ACC112 (cell line): Measurements from ENCODE around the gene PAPOLA.

Experiments
- H2AFZ ChIP-seq: fragments of 200-600 bp; sonication (generic); one replicate; pipeline ENCODE4 v1.6.0; 2017; ENCODE audit warnings: antibody characterized with exemption, low read length; ENCODE audit not compliant: unreplicated experiment
- H3K27ac ChIP-seq: fragments of 200-600 bp; sonication (generic); 2 replicates; pipeline ENCODE4 v1.5.1; 2014; ENCODE audit warnings: low read depth, mild to moderate bottlenecking, antibody characterized with exemption, low read length, moderate library complexity
- H3K27me3 ChIP-seq: fragments of 200-600 bp; sonication (generic); 2 replicates; pipeline ENCODE4 v1.6.1; 2014; ENCODE audit warnings: mild to moderate bottlenecking, antibody characterized with exemption, low read length, moderate library complexity, mixed read lengths; ENCODE audit not compliant: insufficient read depth
- H3K36me3 ChIP-seq: fragments of 200-600 bp; sonication (generic); 2 replicates; pipeline ENCODE4 v1.6.1; 2016; ENCODE audit warnings: mild to moderate bottlenecking, antibody characterized with exemption, low read length, moderate library complexity, mixed read lengths; ENCODE audit not compliant: insufficient read depth
- H3K4me1 ChIP-seq: fragments of 200-600 bp; sonication (generic); one replicate; pipeline ENCODE4 v1.6.1; 2016; ENCODE audit warnings: low read length, mixed read lengths; ENCODE audit not compliant: insufficient read depth, unreplicated experiment, control insufficient read depth
- H3K4me3 ChIP-seq: fragments of 200-600 bp; sonication (generic); 2 replicates; pipeline ENCODE4 v1.5.1; 2014; ENCODE audit warnings: mild to moderate bottlenecking, low read depth, low read length
- H3K79me2 ChIP-seq: fragments of 200-600 bp; sonication (generic); one replicate; pipeline ENCODE4 v1.6.0; 2016; ENCODE audit warnings: low read length; ENCODE audit not compliant: control insufficient read depth, unreplicated experiment, insufficient read depth

The PAPOLA gene

DNA sequence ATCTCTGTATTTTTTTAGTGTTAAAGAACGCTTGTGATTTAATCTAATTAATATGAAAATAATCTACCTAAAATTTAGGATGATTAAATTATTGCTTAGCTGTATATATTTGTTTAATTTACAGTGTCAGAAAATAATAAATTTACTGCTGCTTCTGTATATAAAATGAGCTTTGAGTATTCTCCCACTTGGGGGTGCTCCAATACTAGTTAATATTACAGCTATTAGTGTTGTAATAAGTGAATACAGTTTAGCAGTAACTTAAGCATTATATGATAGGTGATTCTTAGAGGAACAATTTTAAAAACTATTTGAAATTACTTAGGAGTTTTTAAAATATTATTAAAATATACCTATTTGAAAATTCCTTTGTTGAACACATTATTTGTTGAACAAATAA lies 62.2 kb downstream of the PAPOLA start:
- Histone ChIP-seq H2AFZ (no peak overlapping the region), H3K79me2 (no peaks in the 10 kb centered on the region), H3K27ac (no peak overlapping the region), H3K36me3 (peaks cover 32% of the 10 kb centered on the region), H3K4me3 (no peak overlapping the region), H3K27me3 (no peaks in the 10 kb centered on the region), H3K4me1 (no peaks in the 10 kb centered on the region)

DNA sequence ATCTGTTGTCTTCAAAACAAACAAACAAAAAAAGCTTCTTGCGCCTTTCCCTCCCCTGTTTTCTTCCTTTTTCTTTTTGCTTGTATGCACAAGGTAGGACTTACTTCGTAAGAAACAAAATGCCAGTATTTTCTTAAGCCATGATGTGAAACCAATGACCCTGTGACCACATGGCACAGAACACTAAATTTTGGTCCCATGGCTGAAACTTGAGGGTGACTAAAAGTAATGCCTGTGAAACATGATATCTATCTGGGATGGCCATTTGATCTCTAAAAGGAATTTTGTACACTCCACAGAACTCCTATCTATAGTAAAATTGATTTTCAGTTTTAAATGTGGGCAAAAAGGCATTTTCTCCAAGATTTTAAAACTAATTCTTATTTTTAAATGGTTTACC lies 63.6 kb downstream of the PAPOLA start:
- Histone ChIP-seq H2AFZ (no peak overlapping the region), H3K36me3 (peaks cover 29% of the 10 kb centered on the region), H3K79me2 (no peaks in the 10 kb centered on the region), H3K27me3 (no peaks in the 10 kb centered on the region), H3K4me1 (no peaks in the 10 kb centered on the region), H3K4me3 (no peak overlapping the region), H3K27ac (no peak overlapping the region)

- Histone ChIP-seq H3K27ac (no peak overlapping the region), H3K4me1 (no peaks in the 10 kb centered on the region), H3K27me3 (no peaks in the 10 kb centered on the region), H3K4me3 (no peak overlapping the region), H3K36me3 (peaks cover 24% of the 10 kb centered on the region), H3K79me2 (no peaks in the 10 kb centered on the region), H2AFZ (no peak overlapping the region)
Observed at GRCh38 chr14:96567289-96567899, 65.2 kb downstream of the PAPOLA start.

- peaks cover under 1% of the 10 kb centered on the region for H3K4me1 ChIP-seq
- no peaks in the 10 kb centered on the region for H3K27me3 ChIP-seq
- H3K36me3 ChIP-seq, result peaks cover 23% of the 10 kb centered on the region
- H3K79me2 ChIP-seq, result no peaks in the 10 kb centered on the region
- no peak overlapping the region for H2AFZ ChIP-seq
- no peak overlapping the region for H3K4me3 ChIP-seq
- H3K27ac ChIP-seq, result no peak overlapping the region
Observed at GRCh38 chr14:96568621-96569020, 66.4 kb downstream of the PAPOLA start.

DNA sequence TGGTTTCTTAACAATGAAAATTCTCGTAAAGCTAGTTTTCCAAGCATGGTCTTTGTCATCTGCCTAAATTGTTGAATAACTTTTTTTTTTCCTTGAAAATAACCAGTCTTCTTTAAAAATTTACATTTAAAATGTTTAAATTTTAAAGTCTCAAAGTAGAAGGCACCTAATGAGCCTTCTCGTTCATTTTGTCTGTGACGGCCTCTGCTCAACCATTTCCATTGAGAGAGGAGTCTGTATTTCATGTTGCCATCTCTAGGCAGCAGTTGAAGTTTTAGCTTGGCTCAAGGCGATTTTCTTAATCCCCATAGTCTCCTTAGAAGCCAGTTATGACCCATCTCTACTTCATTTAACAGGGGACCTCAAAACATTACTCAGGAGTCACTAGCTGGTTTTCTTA lies 69.1 kb downstream of the PAPOLA start:
- Histone ChIP-seq H2AFZ (no peak overlapping the region), H3K79me2 (no peaks in the 10 kb centered on the region), H3K4me1 (peaks cover 17% of the 10 kb centered on the region), H3K36me3 (peaks cover 7% of the 10 kb centered on the region), H3K27me3 (no peaks in the 10 kb centered on the region), H3K27ac (no peak overlapping the region), H3K4me3 (no peak overlapping the region)

GRCh38 chr14:96573473-96574100 lies 71.4 kb downstream of the PAPOLA start:
- H3K27ac ChIP-seq, result no peak overlapping the region
- H3K27me3 ChIP-seq, result no peaks in the 10 kb centered on the region
- H3K4me1 ChIP-seq, result peaks cover 17% of the 10 kb centered on the region
- no peak overlapping the region for H2AFZ ChIP-seq
- H3K4me3 ChIP-seq, result no peak overlapping the region
- H3K36me3 ChIP-seq, result no peaks in the 10 kb centered on the region
- H3K79me2 ChIP-seq, result no peaks in the 10 kb centered on the region

DNA sequence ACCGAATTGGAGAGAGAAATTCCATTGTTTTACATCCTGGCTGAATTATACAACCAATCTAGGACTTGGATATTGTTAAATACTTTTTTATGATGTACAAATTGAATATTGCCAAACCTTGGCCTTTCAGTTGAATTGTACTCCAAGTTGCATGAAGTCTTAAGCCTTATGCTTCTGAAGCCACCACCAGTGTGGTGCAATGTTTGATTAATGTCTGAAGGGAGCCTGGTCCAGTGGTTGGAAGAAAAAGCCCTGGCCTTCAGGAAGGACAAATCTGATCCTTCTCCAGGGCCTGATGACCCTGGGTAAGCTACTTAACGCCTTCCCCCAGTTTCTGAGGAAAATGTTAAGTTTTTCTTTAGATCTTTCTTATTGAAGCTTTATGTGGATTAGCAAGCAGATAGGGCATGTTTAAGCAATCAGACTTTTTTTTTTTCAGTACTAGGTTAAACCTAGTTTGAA lies 72.0 kb downstream of the PAPOLA start:
- Histone ChIP-seq H2AFZ (no peak overlapping the region), H3K27me3 (no peaks in the 10 kb centered on the region), H3K79me2 (no peaks in the 10 kb centered on the region), H3K4me1 (peaks cover 17% of the 10 kb centered on the region), H3K27ac (no peak overlapping the region), H3K4me3 (no peak overlapping the region), H3K36me3 (no peaks in the 10 kb centered on the region)

DNA sequence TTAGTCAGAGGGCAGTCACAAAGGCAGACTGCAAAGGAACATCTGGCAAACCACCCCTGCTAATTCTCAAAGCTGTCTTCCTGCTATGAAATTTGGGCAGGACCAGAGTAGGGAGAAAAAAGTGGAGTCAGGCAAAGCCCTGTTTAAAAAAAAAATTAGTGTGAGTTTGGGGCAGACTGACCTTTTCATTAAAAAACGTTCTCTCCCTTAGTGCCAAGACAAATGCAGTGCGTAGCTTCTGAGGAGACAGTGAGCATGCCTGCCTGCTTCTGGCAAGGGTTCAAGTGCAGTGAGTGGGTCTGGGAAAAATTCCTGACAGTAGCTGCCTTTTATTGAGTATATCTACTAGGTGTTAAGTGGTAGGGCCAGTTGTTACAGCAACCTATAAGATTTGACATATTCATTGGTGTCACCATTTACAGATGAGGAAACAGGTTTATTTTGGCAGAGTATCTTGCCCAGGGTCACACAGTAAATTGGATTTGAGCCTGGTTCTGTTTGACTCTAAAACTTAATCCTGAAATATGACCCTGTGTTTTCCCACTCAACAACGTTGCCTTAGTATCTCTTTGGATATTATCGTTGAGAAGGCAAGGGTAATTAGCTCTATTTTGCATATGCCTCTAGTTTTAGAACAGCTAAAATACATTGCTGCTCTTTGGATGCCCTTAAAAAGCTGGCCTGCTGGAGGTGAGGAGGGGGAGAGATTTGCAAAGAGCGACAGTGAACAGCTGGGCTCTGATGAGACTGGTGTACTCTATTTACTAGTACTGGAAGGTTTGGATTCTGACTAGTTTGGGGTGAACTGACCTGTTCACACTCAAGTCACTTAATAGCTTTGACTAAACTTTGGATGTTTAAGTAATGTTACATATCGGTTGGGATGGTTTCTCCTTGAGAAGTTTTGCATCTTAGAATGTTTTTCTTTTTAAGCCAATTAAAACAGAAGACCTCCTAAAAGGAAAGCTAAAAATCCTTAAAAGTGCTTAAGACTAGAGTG lies 72.8 kb downstream of the PAPOLA start:
- Histone ChIP-seq H3K4me3 (no peak overlapping the region), H3K27ac (no peak overlapping the region), H2AFZ (no peak overlapping the region), H3K4me1 (peaks cover 17% of the 10 kb centered on the region), H3K79me2 (no peaks in the 10 kb centered on the region), H3K36me3 (no peaks in the 10 kb centered on the region), H3K27me3 (no peaks in the 10 kb centered on the region)

GRCh38 chr14:96576359-96576758 lies 74.2 kb downstream of the PAPOLA start:
- Histone ChIP-seq H3K4me3 (no peak overlapping the region), H3K4me1 (peaks cover 17% of the 10 kb centered on the region), H3K27me3 (no peaks in the 10 kb centered on the region), H3K79me2 (no peaks in the 10 kb centered on the region), H3K27ac (no peak overlapping the region), H2AFZ (no peak overlapping the region), H3K36me3 (no peaks in the 10 kb centered on the region)

- Histone ChIP-seq H3K27ac (no peak overlapping the region), H3K36me3 (no peaks in the 10 kb centered on the region), H2AFZ (no peak overlapping the region), H3K4me1 (peaks cover 17% of the 10 kb centered on the region), H3K27me3 (no peaks in the 10 kb centered on the region), H3K4me3 (no peak overlapping the region), H3K79me2 (no peaks in the 10 kb centered on the region)
Observed at GRCh38 chr14:96576937-96577336, 74.8 kb downstream of the PAPOLA start.
